Keratinocyte (primary cell): ENCODE results near the gene RND3. TPM values are rescaled to one million over a fixed set of nuclear protein-coding genes. Genes with fewer than 3 reads are reported as not detected.

Source experiments
- DNase-seq: peaks from one replicate; pipeline ENCODE4 v3.0.0-alpha.2; 2011; ENCODE audit warnings: low read depth, missing footprints, low spot score
- FAIRE-seq: peaks from 2 replicates; lab custom pipeline; 2011; peaks lifted over from hg19 to GRCh38; lab: Jason Lieb, UNC
- H2AFZ ChIP-seq: 2 replicates; pipeline ENCODE4 v1.6.0; 2012; ENCODE audit warnings: low read length, control low read depth, inconsistent platforms; ENCODE audit not compliant: control insufficient read depth
- H3K27ac ChIP-seq: 2 replicates; pipeline ENCODE4 v1.5.1; 2011; ENCODE audit warnings: low read length; ENCODE audit not compliant: control insufficient read depth, insufficient read depth
- H3K27me3 ChIP-seq: 3 replicates; pipeline ENCODE4 v1.6.0; 2011; ENCODE audit warnings: low read length; ENCODE audit not compliant: control insufficient read depth, insufficient read depth; ENCODE audit errors: extremely low read depth
- H3K36me3 ChIP-seq, 2 experiments: 2 replicates in 1 of 2; 3 replicates in 1 of 2; pipeline ENCODE4 v1.5.1; 2011; ENCODE audit warnings: low read length in 2 of 2, mild to moderate bottlenecking in 1 of 2; ENCODE audit not compliant: control insufficient read depth in 2 of 2, insufficient read depth in 2 of 2; ENCODE audit errors: extremely low read depth in 1 of 2
- H3K4me1 ChIP-seq: 3 replicates; pipeline ENCODE4 v1.5.1; 2011; ENCODE audit warnings: low read length; ENCODE audit not compliant: control insufficient read depth, insufficient read depth; ENCODE audit errors: extremely low read depth
- H3K4me2 ChIP-seq: 3 replicates; pipeline ENCODE4 v1.6.0; 2011; ENCODE audit warnings: low read depth, low read length; ENCODE audit not compliant: control insufficient read depth, insufficient read depth; ENCODE audit errors: extremely low read depth
- H3K4me3 ChIP-seq, 3 experiments: fragments of 200-600 bp in 1 of 3; sonication (generic) in 1 of 3; 2 replicates in 2 of 3; 3 replicates in 1 of 3; pipeline ENCODE4 v1.5.1; 2011 to 2016; ENCODE audit warnings: low read length in 3 of 3, mild to moderate bottlenecking in 3 of 3, control low read depth in 2 of 3, inconsistent platforms in 1 of 3, low read depth in 1 of 3, mixed read lengths in 1 of 3, mixed run types in 1 of 3, moderate library complexity in 1 of 3; ENCODE audit not compliant: control insufficient read depth in 2 of 3, insufficient read depth in 2 of 3; ENCODE audit errors: extremely low read depth in 1 of 3
- H3K79me2 ChIP-seq: 2 replicates; pipeline ENCODE4 v1.6.0; 2012; ENCODE audit warnings: low read length; ENCODE audit not compliant: control insufficient read depth, insufficient read depth
- H3K9ac ChIP-seq: 3 replicates; pipeline ENCODE4 v1.6.0; 2011; ENCODE audit warnings: low read length; ENCODE audit not compliant: control insufficient read depth, insufficient read depth; ENCODE audit errors: extremely low read depth
- H3K9me1 ChIP-seq: 3 replicates; pipeline ENCODE4 v1.6.0; 2011; ENCODE audit warnings: low read length; ENCODE audit not compliant: control insufficient read depth, insufficient read depth; ENCODE audit errors: extremely low read depth
- H3K9me3 ChIP-seq: 2 replicates; pipeline ENCODE4 v1.5.1; 2012; ENCODE audit warnings: low read depth, low read length; ENCODE audit not compliant: control insufficient read depth
- H4K20me1 ChIP-seq: 3 replicates; pipeline ENCODE4 v1.6.0; 2011; ENCODE audit warnings: low read length; ENCODE audit not compliant: control insufficient read depth, insufficient read depth; ENCODE audit errors: extremely low read depth
- CTCF ChIP-seq, 3 experiments: IDR thresholded peaks in 1 of 3; conservative IDR thresholded peaks in 1 of 3; optimal IDR thresholded peaks in 1 of 3; 2 replicates in 2 of 3; 3 replicates in 1 of 3; pipeline versions ENCODE3 to v1.5.1; 2011; ENCODE audit warnings: low read length in 3 of 3, mild to moderate bottlenecking in 3 of 3, moderate library complexity in 2 of 3, control low read depth in 1 of 3, inconsistent platforms in 1 of 3; ENCODE audit not compliant: insufficient read depth in 2 of 3; ENCODE audit errors: extremely low read depth in 1 of 3
- EZH2 ChIP-seq: IDR thresholded peaks from one replicate; pipeline ENCODE4 v1.6.1; 2012; ENCODE audit warnings: inconsistent platforms, mild to moderate bottlenecking, low read length, moderate library complexity
- dilution Hi-C: fragments of 300-500 bp; cut with MboI; formaldehyde crosslinking; loops from one replicate; pipeline ENCODE4 v1.7.0; 2020; ENCODE audit warnings: low sequenced_read_pairs; ENCODE audit not compliant: extremely low pct_ligation_motif_present
- polyA plus RNA-seq, 5 experiments: library from polyadenylated mRNA; depleted of rRNA in 3 of 5; stranded (reverse) in 3 of 5; stranded (forward) in 1 of 5; unstranded in 1 of 5; fragments of >200 nt; gene quantifications; 1 replicate in 1 of 5; 2 replicates in 3 of 5; 3 replicates in 1 of 5; pipeline versions ENCODE4 v1.2.1 to v1.2.3, GENCODE V29; 2011 to 2012; ENCODE audit warnings: missing spikeins in 2 of 5, low read depth in 1 of 5, low replicate concordance in 1 of 5

Gene RND3
- polyA plus RNA-seq, 1 donor (not counting 4 experiments of a cell fraction or from before 2014, with no cell fraction given), result 202 TPM

- dilution Hi-C loops, result no loop called here
- FAIRE-seq (peak; percentile 52), DNase-seq (no peak)
- no peak overlapping the region for H3K4me2 ChIP-seq
- H3K9me3 ChIP-seq, result no peaks in the 10 kb centered on the region
- TF ChIP-seq CTCF (optimal IDR thresholded peaks at IDR 0.05 in 1 of 3, IDR thresholded peaks at IDR 0.05 in 1 of 3, conservative IDR thresholded peaks at IDR 0.05 in 1 of 3; ENCODE audit: extremely low read depth in 1 of 3, insufficient read depth in 2 of 3, low read length in 3 of 3) (no peak), EZH2 (no peak)
- no peaks in the 10 kb centered on the region for H4K20me1 ChIP-seq
- peaks cover 3% of the 10 kb centered on the region for H3K4me1 ChIP-seq
- no peak overlapping the region for H3K4me3 ChIP-seq
- H3K79me2 ChIP-seq, result no peaks in the 10 kb centered on the region
- H2AFZ ChIP-seq, result no peak overlapping the region
- no peak overlapping the region for H3K27ac ChIP-seq
- no peaks in the 10 kb centered on the region for H3K9me1 ChIP-seq
- H3K9ac ChIP-seq, result no peak overlapping the region
- no peaks in the 10 kb centered on the region for H3K36me3 ChIP-seq
- H3K27me3 ChIP-seq, result no peaks in the 10 kb centered on the region
Measured at GRCh38 chr2:150442484-150442883, 45.0 kb downstream of the RND3 start.

- H4K20me1 ChIP-seq, result no peaks in the 10 kb centered on the region
- H3K36me3 ChIP-seq, result no peaks in the 10 kb centered on the region
- H3K9ac ChIP-seq, result no peak overlapping the region
- H3K9me3 ChIP-seq, result no peaks in the 10 kb centered on the region
- DNase-seq, result no peak
- H3K4me2 ChIP-seq, result no peak overlapping the region
- no peak overlapping the region for H3K27ac ChIP-seq
- FAIRE-seq, result no peak
- no peak overlapping the region for H3K4me3 ChIP-seq
- dilution Hi-C loops, result no loop called here
- no peaks in the 10 kb centered on the region for H3K9me1 ChIP-seq
- H3K4me1 ChIP-seq, result peaks cover 3% of the 10 kb centered on the region
- no peak for TF ChIP-seq CTCF (optimal IDR thresholded peaks at IDR 0.05 in 1 of 3, IDR thresholded peaks at IDR 0.05 in 1 of 3, conservative IDR thresholded peaks at IDR 0.05 in 1 of 3; ENCODE audit: extremely low read depth in 1 of 3, insufficient read depth in 2 of 3, low read length in 3 of 3)
- no peak for TF ChIP-seq EZH2
- H2AFZ ChIP-seq, result no peak overlapping the region
- no peaks in the 10 kb centered on the region for H3K27me3 ChIP-seq
- H3K79me2 ChIP-seq, result no peaks in the 10 kb centered on the region
Measured at GRCh38 chr2:150441784-150442183, 45.7 kb downstream of the RND3 start.
